Heart left ventricle (tissue), 13 donors: ENCODE results near the gene SYNPO.

Experiments used
- CTCF ChIP-seq, 12 donors: fragments of 200-600 bp; sonication (generic) in 4 of 12; IDR thresholded peaks; one replicate each; pipeline versions ENCODE4 v1.5.0 to v1.8.0; 2018 to 2022; ENCODE audit warnings: antibody characterized with exemption in 12 of 12, mild to moderate bottlenecking in 5 of 12
- POLR2A ChIP-seq, 2 donors: fragments of 450-650 bp; IDR thresholded peaks; one replicate each; pipeline ENCODE4 v1.6.1; 2017; ENCODE audit warnings: antibody characterized with exemption in 2 of 2, mild to moderate bottlenecking in 2 of 2, moderate library complexity in 2 of 2
- donor health status: ischemic (EF 13 %, LVEDD 7.1; RV severe dilation, severe dysfunction).
- donor health status: DM: no; HTN: yes; CAD: no.
- donor health status: DM: no; HTN: no; CAD: no.
- donor health status: ischemic (EF 25% LVEDD 6.9; RV normal size, moderate dysfunction).
- donor health status: ischemic (EF 25% LVEDD 5.7; RV mildly dilated, moderate dysfunction).
- donor health status: ischemic (EF 35%, LVEDD 5.7; RV mildly dilated, moderate dysfunction).
- donor health status: nonischemic (EF 11% LVEDD 7.7; RV severe dilation, severe dysfunction).
- donor health status: DM: yes; HTN: yes; CAD: no.
- donor health status: PGD.
- donor health status: ischemic (EF 29% LVEDD 5.4; RV normal size, mild dysfunction).
- donor health status: nonischemic (EF 23%, LVEDD 6.1; RV moderate dilation, normal function).

- TF ChIP-seq CTCF (IDR thresholded peaks at IDR 0.05) (no peak), POLR2A (IDR thresholded peaks at IDR 0.05) (no peak)
These were observed 4.7 kb downstream of the SYNPO start for GRCh38 chr5:150645070-150645700.
